GM21515 (cell line): ENCODE data around the gene DDX51.

Experiments
- ATAC-seq: cut with Tn5 transposase; IDR thresholded peaks from one replicate; pipeline ENCODE4 v1.9.1; 2021; ENCODE audit not compliant: unreplicated experiment

Gene DDX51

DNA sequence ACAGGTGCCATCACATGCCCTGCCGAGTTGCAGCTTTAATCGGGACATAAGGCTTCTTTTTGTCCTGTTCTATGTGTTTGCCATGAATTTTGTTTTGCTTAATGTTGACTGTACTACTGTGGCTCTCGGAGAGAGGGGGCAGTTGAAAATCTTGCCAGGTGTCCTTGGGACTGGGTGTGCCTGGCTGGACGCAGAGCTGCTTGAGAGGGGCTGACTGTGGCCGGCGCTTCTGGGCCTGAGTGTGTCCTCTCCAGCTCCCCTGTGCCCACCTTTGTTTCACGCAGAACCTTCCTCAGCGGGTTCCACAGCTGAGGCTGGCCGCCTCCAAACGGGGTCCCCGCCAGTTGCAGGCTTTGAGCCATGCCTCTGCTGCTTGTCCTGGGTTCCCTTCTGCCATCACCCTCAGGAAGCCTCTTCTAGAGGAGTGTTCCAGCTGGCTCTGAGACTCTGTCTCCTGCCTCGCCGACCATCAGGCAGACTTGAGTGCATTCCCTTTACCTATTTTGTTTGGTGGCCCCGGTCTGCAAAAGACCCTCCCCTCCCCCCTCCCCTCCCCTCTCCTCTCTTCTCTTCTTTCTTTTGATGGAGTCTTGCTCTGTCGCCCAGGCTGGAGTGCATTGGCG, 49.7 kb downstream of the DDX51 start:
- ATAC-seq: no peak

DNA sequence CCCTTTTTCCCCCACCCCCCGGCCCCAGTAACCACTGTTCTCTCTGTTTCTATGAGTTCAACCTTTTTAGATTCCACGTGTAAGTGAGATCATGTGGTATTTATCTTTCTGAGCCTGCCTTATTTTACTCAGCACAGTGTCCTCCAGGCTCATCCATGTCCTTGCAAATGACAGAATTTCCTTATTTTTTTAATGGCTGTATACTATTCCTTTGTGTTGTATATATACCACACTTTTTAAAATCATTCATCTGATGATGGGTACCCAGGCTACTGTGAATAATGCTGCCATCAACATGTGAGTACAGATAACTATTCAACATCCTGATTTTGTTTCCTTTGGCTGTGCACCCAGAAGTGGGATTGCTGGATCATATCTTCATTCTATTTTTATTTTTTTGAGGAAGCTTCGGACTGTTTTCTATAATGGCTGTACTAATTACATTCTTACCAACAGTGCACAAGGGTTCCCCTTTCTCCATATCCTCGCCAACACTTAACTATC, 54.7 kb downstream of the DDX51 start:
- ATAC-seq: no peak
